ENCODE data around the gene TUBGCP6. TPM values are rescaled to one million over a fixed set of nuclear protein-coding genes. Genes with fewer than 3 reads are reported as not detected.

TUBGCP6 gene
- total RNA-seq, 4 donors from 2014 or later: 64.6 to 102 (median 80.3) TPM

DNA sequence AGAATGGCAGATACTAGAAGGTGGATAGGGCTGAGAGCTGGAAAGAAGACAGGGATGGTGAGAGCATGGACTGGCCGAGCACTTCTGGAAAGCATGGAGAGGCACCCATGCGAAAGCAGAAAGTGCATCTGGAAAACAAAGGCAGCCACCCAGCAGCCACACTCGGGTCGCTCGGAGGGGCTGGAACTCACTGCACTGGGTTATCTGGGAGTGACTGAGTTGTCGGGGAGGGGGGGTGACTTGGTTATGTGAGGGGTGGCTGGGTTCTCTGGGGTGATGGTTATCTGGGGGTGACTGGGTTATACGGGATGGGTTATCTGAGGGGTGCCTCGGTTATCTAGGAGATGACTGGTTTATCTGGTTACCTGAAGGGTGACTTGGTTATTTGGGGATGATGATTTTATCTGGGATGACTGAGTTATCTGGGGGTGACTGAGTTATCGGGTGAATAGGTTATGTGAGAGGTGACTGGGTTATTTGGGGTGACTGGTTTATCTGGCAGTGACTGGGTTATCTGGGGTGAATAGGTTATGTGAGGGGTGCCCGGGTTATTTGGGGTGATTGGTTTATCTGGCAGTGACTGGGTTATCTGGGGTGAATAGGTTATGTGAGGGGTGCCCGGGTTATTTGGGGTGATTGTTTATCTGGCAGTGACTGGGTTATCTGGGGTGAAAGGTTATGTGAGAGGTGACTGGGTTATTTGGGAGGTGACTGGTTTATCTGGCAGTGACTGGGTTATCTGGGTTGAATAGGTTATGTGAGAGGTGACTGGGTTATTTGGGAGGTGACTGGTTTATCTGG lies 76.9 kb downstream of the TUBGCP6 start:
- H3K27ac ChIP-seq: no peak overlapping the region
- no peaks in the 10 kb centered on the region for H3K27me3 ChIP-seq
- peaks cover 5 to 16% of the 10 kb centered on the region in 2 donors for H3K4me1 ChIP-seq
- TF ChIP-seq POLR2A (IDR thresholded peaks at IDR 0.05): no peak
- TF ChIP-seq, protein P1, sequence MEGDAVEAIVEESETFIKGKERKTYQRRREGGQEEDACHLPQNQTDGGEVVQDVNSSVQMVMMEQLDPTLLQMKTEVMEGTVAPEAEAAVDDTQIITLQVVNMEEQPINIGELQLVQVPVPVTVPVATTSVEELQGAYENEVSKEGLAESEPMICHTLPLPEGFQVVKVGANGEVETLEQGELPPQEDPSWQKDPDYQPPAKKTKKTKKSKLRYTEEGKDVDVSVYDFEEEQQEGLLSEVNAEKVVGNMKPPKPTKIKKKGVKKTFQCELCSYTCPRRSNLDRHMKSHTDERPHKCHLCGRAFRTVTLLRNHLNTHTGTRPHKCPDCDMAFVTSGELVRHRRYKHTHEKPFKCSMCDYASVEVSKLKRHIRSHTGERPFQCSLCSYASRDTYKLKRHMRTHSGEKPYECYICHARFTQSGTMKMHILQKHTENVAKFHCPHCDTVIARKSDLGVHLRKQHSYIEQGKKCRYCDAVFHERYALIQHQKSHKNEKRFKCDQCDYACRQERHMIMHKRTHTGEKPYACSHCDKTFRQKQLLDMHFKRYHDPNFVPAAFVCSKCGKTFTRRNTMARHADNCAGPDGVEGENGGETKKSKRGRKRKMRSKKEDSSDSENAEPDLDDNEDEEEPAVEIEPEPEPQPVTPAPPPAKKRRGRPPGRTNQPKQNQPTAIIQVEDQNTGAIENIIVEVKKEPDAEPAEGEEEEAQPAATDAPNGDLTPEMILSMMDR (IDR thresholded peaks at IDR 0.05): no peak
- no peaks in the 10 kb centered on the region for H3K36me3 ChIP-seq
- no peaks in the 10 kb centered on the region for H3K9me3 ChIP-seq
- 65 to 69% methylated on average over 11 of the region's 11 CpGs for WGBS, 2 donors
- DNase-seq: no peak
- intact Hi-C loops (cut with DNase I): no loop called here
- H3K4me3 ChIP-seq (replicated peaks in 1 of 3): no peak overlapping the region

Other genes with a start within 250 kb of the TUBGCP6 start
- not detected for gene IL17REL, start 232.3 kb downstream of the TUBGCP6 start, total RNA-seq
- not detected for gene TTLL8, start 186.7 kb downstream of the TUBGCP6 start, total RNA-seq
- gene MLC1, start 159.6 kb downstream of the TUBGCP6 start, total RNA-seq: under 1 TPM in 1 of 4 donors, not detected in 3; 0.11 TPM
- gene MOV10L1, start 155.0 kb downstream of the TUBGCP6 start, total RNA-seq: 1 to 10 TPM in 2 of 4 donors, under 1 TPM in 2; 0.33 to 1.5 (median 1.0) TPM
- gene PANX2, start 74.3 kb downstream of the TUBGCP6 start, total RNA-seq: 10 to 100 TPM in 3 of 4 donors, 1 to 10 TPM in 1; 9.0 to 12.1 (median 10.9) TPM
- 10 to 100 TPM; 26.6 to 51.9 (median 31.5) TPM for gene TRABD, start 59.1 kb downstream of the TUBGCP6 start, total RNA-seq
- 10 to 100 TPM; 20.7 to 50.6 (median 31.0) TPM for gene SELENOO, start 44.0 kb downstream of the TUBGCP6 start, total RNA-seq
- 10 to 100 TPM; 31.4 to 42.7 (median 32.5) TPM for gene HDAC10, start 6.2 kb upstream of the TUBGCP6 start, total RNA-seq
- 1 to 10 TPM; 3.1 to 5.1 (median 3.7) TPM for gene MAPK12, start 16.7 kb upstream of the TUBGCP6 start, total RNA-seq
- gene MAPK11, start 25.4 kb upstream of the TUBGCP6 start, total RNA-seq: 1 to 10 TPM; 2.8 to 4.7 (median 4.0) TPM
- gene PLXNB2, start 62.6 kb upstream of the TUBGCP6 start, total RNA-seq: 100 to 1,000 TPM; 143 to 266 (median 215) TPM
- 10 to 100 TPM in 2 of 4 donors, 1 to 10 TPM in 2; 4.3 to 14.3 (median 9.3) TPM for gene DENND6B, start 82.0 kb upstream of the TUBGCP6 start, total RNA-seq
- 100 to 1,000 TPM in 1 of 4 donors, 10 to 100 TPM in 3; 65.7 to 103 (median 74.0) TPM for gene PPP6R2, start 98.3 kb upstream of the TUBGCP6 start, total RNA-seq
- gene SBF1, start 230.0 kb upstream of the TUBGCP6 start, total RNA-seq: 100 to 1,000 TPM in 3 of 4 donors, 10 to 100 TPM in 1; 80.0 to 227 (median 128) TPM
- 10 to 100 TPM in 1 of 4 donors, 1 to 10 TPM in 3; 5.2 to 23.5 (median 6.6) TPM for gene ADM2, start 236.5 kb upstream of the TUBGCP6 start, total RNA-seq
- gene MIOX, start 241.8 kb upstream of the TUBGCP6 start, total RNA-seq: 10 to 100 TPM in 1 of 4 donors, 1 to 10 TPM in 3; 2.1 to 11.3 (median 4.7) TPM

All from thyroid gland (tissue), 4 donors.